HFF-Myc (cell line): ENCODE data around the gene FTL.

Source experiments
- DNase-seq: peaks from one replicate; pipeline ENCODE4 v3.0.0-alpha.2; 2011; ENCODE audit warnings: low read depth; ENCODE audit errors: extremely low read depth
- H3K4me3 ChIP-seq: replicated peaks from 2 replicates; pipeline ENCODE4 v1.5.1; 2011; ENCODE audit warnings: low read depth, mild to moderate bottlenecking, control low read depth, low read length
- CTCF ChIP-seq: IDR thresholded peaks from 2 replicates; pipeline ENCODE4 v1.5.1; 2012; ENCODE audit warnings: mild to moderate bottlenecking, low read depth, low read length, control low read depth; ENCODE audit errors: missing control alignments

The FTL gene

DNA sequence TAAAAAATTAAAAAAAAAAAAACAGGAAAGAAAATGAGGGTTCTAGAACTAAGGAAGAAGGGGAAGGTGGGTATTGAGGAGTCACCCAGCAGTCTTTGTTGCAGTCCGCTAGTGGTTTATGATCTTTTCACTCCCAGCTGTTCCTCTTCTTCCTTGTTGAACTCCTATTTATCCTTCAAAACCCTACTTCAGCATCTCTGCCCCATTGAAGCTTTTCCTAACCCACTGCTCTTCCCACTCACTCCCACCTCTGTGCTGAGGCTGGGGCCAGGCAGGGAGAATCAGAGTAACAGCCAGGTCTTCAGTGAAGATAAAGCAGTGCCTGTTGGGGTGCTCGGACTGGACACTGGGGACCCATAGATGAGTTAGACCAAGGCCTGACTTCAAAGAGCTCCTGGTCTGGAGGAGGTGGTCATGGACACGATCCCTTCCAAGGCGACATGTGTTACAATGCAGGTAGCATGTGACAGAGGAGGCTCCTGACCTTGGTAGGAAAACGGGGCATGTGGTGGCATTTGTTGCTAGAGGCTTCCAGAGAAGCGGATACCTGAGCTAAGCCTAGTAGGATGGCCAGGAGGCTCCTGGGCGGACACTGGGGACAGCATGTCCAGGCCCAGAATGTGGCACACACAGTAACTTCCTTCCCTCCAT lies 40.0 kb downstream of the FTL start:
- TF ChIP-seq CTCF, result no peak
- DNase-seq, result no peak
- no peak overlapping the region for H3K4me3 ChIP-seq

DNA sequence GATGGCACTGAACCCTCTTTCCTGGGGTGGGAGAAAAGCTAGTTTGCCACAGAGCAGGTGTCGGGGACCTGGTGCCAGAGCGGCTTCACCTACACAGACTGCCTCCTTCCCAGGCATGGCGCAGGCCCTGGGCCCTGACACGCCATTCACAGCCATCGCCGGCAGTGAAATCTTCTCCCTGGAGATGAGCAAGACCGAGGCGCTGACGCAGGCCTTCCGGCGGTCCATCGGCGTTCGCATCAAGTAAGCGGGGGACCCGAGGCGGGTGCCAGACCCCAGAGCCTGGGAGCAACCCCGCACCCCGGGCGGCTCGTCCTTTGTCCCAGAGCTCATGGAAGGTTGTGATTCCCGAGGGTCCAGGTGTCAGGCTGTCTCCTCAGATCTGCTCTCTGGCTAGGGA lies 41.8 kb downstream of the FTL start:
- H3K4me3 ChIP-seq, result no peak overlapping the region
- TF ChIP-seq CTCF, result no peak
- no peak for DNase-seq

DNA sequence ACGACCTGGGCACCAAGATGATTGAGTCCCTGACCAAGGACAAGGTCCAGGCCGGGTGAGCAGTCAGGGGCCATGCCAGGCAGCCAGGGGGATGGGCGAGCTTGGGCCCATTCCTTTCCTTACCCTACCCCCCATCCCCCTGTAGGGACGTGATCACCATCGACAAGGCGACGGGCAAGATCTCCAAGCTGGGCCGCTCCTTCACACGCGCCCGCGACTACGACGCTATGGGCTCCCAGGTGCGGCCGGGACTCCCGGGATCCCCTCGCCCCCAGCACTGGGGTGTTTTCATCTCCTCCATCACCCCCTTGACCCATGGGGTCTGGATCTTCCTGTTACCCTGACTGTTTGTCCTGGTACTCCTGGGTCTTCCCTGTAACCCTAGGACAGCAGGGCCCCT lies 44.7 kb downstream of the FTL start:
- H3K4me3 ChIP-seq, result no peak overlapping the region
- no peak for DNase-seq
- no peak for TF ChIP-seq CTCF

- no peak for DNase-seq
- H3K4me3 ChIP-seq, result no peak overlapping the region
- TF ChIP-seq CTCF, result no peak
Observed at GRCh38 chr19:49010453-49010852, 45.3 kb downstream of the FTL start.

DNA sequence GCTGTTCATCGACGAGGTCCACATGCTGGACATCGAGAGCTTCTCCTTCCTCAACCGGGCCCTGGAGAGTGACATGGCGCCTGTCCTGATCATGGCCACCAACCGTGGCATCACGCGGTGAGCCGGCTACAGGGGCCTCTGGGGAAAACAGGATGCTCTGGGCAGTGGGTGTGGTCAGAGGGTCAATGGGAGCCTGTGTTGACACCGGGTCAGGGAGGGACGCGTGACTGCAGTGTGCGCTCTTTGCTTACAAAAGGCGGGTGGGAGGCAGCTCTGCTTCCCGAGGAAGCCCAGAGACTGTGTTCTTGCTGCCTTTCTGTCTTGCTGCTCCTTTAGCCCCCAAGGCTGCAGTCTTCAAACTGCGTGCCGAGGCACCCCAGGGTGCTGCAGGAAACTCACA lies 46.1 kb downstream of the FTL start:
- no peak overlapping the region for H3K4me3 ChIP-seq
- DNase-seq, result no peak
- no peak for TF ChIP-seq CTCF

- no peak for TF ChIP-seq CTCF
- H3K4me3 ChIP-seq, result no peak overlapping the region
- no peak for DNase-seq
Observed at GRCh38 chr19:49014123-49014869, 49.2 kb downstream of the FTL start.
